CD4-positive, alpha-beta T cell treated with Interleukin-17A for 4 hours (primary cell): Measurements from ENCODE around the gene PLEK2.
A peak's percentile ranks its signal among the peaks of the same experiment; 100 is the strongest.
"Not testable (repeated sequence)": the region's sequence is repeated elsewhere in the genome, so short reads cannot be mapped to it uniquely, and the experiment has no call there.

Source experiments
- DNase-seq: peaks from one replicate; pipeline ENCODE4 v3.0.0-alpha.2; 2020; ENCODE audit warnings: mixed read lengths

The PLEK2 gene, protein sequence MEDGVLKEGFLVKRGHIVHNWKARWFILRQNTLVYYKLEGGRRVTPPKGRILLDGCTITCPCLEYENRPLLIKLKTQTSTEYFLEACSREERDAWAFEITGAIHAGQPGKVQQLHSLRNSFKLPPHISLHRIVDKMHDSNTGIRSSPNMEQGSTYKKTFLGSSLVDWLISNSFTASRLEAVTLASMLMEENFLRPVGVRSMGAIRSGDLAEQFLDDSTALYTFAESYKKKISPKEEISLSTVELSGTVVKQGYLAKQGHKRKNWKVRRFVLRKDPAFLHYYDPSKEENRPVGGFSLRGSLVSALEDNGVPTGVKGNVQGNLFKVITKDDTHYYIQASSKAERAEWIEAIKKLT

DNA sequence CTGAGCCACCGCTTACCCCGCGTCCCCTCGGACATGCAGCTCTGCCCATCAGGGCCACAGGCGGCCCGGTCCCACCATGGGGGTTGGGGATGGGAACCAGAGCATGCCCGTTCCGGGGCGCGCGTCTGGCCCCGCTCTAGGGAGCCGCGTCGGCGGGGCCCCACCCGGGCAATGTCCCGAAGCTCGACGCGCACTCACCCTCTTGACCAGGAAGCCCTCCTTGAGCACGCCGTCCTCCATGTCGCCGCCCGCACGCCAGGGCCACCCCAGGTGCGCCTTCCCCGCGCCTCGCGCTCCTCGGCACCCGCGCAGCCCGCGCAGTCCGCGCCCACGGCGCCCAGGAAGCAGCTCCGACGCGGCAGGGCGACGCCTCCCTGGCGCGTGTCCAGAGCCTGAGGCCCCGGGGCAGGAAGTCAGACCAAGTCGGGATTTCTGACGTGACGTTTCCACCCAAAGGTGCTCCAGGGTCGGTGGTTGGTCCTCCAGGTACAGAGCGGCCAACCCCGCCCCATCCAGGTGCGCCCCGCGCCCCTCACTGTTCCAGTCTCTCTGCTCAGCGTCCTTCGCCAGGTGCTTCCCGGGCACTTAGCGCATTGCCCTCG lies at the start of gene PLEK2:
PLEK2 (minus strand) TSS at position 346 of the 602 bp plus-strand sequence; CDS start at position 240, 106 bp downstream.
- DNase-seq: peak; percentile 77

DNA sequence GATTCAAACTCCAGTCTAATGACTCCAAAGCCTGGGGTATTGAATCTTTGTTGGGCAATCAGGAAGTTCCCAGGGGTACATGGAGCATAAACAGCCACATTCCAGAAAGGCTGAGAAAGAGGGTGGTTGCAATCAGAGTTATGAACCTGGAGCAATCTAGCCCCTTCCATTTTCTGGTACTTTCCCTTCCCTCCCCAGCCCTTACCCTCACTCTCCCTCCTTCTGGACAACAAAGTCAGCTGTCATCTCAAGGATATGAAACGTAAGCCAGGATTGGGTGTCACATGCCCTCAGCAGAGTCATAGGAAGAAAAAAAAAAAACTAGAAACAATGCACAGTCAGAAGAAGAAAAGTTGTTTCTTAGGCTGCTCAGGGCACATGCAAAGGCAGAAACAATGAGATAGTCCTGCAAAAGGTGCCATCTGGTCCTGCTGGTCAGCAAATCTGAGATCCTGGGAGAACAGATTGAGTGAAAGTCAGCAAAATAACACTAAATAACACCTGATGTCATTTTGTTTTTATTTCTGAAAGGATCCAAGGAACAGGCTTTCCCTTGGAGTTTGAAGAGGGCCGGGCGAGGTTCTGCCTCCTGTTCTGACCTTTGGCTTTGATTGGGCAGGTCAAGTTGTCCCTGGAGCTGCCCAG lies 49.5 kb upstream of the PLEK2 start:
- no peak for DNase-seq

DNA sequence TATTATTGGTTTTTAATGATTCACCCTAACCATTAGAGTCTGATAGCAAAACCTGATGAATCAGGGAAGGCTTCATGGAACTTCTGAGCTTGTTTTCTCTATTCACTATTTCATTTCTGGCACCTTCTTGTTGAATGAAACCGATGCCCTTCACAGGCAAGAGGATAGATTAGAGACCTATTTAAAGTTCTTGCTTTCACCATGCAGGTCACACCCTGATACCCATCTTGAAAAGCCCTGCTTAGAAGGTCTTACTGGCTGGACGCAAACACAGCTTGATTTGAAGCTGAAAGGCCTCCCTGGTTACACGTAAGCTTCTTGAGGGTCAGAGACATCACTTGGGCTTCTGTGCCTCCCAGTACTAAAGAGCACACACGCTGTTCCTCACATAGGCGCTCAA lies 47.4 kb upstream of the PLEK2 start:
- DNase-seq: no peak

DNA sequence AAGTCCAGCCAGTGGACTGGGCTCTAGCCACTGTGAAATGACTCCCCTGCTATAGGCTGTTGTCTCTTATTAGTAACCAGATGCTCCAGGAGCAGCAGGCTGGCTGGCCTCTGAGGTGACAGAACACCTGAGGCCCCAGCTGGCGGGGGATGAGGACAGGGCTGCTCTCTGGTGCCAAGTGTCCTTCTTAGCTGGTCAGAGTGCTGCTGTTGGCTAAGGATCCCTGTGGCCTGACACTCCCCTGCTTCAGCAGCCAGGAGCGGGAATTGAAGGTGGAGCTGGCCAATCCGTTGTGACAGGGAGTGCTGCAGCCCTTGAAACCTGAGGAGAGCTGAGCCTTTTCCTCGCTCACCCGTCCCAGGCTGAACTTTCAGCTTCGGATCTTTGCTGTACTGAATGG lies 45.8 kb upstream of the PLEK2 start:
- no peak for DNase-seq

DNA sequence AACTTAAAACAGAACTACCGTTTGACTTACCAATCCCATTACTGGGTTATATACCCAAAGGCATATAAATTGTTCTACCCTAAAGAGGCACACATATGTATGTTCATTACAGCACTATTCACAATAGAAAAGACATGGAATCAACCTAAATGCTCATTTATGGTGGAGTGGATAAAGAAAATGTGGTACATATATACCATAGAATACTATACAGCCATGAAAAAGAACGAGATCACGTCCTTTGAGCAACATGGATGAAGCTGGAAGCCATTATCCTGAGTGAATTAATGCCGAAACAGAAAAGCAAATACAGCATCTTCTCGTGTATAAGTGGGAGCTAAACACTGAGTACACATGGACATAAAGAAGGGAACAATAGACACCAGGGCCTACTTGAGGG lies 44.8 kb upstream of the PLEK2 start:
- DNase-seq: no peak

DNA sequence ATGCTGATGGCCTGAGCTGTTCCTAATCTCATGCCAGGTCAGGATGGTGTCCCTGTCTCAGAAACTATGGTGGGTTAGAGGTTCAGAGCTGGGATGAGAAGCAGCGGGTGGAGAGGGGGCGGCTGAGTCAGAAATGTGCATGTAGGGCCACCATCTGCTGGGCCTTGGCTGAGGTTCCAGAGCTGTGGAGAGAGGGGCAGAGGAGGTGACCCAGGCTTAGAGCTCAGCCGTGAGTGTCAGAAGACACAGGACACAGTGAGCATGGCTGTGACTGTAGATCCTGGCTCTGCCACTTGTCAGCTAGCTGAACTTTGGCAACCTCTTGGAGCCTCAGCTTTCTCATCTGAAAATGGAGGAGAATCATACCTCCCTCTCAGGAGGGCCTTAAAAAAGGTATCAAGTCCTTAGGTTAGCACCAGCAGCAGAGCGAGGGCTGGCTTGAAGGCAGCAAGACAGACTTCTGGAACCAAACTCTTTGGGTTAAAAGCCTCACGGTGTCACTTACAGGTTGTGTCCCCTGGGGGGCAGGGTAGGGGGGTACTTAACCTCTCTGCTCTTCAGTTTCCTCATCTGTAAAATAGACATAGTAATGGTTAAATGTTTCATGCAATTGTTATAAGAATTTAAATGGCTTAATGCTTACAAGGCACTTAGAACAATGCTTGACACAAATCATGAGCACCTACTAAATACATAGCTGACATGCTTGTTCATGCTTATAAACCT lies 41.8 kb upstream of the PLEK2 start:
- DNase-seq: no peak

DNA sequence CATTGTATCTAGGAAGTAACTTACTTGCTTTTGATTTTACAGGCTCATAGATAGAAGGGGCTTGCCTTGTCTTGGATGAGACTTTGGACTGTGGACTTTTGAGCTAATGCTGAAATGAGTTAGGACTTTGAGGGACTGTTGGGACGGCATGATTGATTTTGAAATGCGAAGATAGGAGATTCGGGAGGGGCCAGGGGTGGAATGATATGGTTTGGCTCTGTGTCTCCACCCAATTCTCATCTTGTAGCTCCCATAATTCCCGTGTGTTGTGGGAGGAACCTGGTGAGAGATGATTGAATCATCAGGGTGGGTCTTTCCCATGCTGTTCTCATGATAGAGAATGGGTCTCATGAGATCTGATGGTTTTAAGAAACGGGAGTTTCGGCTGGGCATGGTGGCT lies 39.7 kb upstream of the PLEK2 start:
- not testable (repeated sequence) for DNase-seq

DNA sequence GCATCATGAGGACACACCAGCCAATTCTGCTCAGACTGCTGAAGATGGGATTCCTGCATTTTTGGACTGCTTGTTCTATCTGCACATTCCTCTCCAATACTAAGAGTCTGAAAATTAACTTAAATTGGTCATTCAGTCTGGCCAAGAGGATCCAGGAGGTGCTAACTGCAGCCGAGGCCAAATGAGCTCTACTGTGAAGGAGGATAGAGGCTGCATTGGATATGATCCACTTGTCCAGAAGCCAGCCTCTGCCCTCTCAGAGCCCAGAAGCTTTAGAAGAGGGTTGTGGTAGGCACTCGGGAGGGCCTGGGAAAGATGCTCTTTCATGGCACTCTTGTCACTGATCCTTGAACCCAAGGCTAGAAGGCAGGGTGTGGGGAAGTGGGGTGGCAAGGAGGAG lies 37.1 kb upstream of the PLEK2 start:
- DNase-seq: no peak

DNA sequence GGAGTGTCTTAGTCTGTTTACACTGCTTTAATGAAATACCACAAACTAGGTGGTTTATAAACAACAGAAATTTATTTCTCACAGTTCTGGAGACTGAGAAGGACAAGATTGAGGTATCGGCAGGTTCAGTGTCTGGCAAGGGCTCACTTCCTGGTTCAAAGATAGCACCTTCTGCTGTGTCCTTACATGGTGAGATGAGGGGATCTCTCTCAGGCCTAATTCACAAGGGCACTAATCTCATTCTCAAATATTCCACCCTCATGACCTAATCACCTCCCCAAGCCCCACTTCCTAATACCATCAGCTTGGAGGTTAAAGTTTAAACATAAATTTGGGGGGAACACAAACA lies 35.0 kb upstream of the PLEK2 start:
- no peak for DNase-seq

DNA sequence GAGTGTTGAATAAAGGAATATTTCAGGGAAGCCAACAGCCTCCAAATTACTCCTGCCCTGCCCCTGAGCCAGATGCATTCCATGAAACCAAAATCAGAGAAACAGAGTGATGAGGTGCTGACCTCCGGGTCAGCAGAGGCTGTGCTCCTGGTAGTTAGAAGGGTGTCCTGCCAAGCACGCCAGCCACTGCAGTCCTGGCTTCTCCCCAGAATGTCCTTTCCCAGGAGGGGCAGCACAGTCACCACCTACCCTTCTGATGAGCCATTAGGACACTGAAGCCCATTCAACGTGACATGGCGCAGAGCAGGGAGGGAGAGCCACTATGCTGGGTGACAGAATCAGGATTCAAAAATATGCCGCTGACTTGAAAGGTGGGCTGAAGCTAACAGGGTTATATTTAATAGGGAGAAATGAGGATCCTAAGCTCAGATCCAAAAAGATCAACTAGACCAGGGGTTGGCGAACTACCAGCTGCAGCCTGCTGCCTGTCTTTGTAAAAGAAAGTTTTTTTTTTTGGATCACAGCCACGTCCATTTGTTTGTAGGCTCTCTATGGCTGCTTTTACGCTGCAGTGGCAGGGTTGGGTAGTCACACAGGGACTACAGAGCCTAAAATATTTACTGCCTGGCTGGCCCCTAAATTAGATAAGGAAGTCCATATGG lies 34.5 kb upstream of the PLEK2 start:
- no peak for DNase-seq

DNA sequence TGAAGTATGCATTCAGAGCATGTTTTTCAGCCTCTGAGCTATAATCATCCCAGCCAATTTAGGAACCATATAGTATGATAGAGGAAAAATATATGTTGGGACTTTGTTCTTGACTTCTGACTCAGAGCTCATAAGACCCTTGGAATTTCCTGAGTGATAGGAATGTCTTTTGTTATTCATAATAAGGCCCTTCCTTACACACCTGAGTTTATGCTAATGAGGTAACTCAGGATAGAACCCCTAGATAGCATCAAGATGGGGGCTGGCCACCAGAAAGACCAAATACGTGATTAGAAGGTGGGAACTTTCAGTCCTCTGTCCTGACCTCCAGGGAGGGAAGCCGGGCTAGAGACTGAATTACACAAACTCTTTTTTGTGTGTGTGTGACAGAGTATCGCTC lies 32.4 kb upstream of the PLEK2 start:
- no peak for DNase-seq

DNA sequence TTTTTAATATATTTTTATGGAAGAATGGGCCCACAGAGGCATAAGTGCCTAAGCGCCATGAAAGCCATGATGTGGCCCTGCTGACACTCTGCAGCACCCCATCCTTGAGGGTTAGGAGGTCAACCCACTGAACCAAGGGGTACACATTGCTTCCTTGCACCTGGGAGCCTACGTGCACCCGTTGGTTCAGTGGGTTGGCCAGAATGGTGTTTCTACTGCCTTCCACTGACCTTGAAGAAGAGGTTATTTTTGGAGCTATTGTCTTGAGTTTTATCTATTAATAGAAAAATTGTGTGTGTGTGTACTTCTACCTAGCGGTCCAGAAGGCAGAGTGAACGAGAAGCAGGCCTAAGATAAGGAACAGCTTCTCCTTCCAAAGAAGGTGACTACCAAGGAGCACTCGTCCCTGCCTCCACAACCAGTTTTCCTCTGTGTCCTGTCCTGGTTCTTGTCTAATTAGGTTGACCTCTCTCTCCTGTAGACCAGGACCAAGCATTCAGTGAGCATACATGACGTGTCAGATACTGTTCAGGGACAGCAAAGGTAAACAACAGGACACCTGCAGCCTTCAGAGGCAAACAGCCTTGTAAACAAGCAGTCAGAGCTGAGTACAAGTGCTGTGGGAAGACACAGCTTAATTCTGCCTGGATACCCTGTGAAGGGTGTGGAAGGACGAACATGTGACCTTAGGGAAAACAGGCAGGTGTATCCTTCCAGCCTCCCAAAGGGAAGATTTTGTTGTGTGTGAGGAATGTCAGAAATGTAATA lies 30.4 kb upstream of the PLEK2 start:
- no peak for DNase-seq

DNA sequence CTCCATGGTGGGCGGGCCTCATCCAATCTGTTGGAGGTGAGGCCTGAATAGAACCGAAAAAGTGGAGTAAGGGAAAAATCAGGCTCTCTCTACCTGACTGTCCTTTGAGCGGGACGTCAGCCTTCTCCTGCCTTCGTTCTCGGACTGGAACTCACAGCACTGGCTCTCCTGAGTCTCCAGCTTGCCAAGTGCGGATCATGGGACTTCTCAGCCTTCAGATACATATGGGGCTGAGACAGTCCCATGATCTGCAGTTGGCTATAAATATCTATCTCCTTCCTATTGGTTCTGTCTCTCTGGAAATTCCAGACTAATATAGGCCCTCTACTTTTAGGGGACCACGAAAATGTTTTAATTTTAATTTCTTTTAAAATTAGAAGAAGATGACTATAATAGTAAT lies 29.7 kb upstream of the PLEK2 start:
- DNase-seq: no peak

DNA sequence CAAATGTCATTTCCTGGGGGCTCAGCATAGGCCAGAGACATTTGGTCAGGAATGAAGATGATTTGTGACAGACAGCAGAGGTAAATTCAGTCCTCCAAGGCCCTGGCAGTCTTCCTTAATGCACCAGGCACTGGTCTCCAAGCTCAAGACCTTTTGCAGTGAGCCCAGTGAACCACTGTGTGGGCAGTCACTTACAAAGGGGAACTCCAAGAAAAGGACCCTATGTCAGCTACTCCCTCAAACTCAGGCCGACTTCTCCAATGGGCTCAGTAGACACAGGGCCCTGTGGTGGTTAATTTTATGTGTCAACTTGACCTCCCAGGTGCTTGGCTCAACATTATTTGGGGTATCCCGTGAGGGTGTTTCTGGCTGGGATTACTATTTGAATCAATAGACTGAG lies 29.3 kb upstream of the PLEK2 start:
- no peak for DNase-seq

DNA sequence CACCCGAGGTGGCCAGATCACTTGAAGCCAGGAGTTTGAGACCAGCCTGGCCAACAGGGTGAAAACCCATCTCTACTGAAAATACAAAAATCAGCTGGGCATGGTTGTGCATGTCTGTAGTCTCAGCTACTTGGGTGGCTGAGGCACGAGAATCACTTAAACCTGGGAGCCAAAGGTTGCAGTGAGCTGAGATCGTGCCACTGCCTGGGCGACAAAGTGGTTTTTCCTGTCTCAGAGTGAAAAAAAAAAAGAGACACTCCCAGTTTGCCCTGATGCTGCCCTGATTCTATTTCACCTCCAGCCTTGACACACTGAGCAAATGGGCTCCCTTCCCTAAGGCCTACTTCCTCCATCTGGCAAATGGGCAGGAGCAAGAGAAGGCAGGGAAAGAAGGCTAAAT lies 28.5 kb upstream of the PLEK2 start:
- DNase-seq: no peak

DNA sequence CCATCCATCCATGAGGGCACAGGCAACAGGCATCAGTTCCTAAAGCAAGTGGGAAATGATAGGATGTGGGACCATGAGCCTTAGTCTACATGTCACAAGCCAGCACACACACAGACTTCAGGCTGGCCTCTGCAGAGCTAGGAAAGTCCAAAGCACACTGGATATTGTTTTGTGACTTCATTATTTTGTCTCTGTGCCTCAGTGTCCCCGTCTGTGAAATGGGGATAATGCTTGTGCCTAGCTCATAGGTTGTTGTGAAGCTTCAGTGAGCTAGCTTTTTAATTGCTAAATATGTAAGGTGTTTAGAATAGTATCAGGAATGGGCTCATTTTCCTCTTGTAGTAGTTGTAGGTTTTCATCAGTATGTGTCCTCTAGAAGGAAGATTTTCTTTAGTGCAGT lies 27.0 kb upstream of the PLEK2 start:
- no peak for DNase-seq

DNA sequence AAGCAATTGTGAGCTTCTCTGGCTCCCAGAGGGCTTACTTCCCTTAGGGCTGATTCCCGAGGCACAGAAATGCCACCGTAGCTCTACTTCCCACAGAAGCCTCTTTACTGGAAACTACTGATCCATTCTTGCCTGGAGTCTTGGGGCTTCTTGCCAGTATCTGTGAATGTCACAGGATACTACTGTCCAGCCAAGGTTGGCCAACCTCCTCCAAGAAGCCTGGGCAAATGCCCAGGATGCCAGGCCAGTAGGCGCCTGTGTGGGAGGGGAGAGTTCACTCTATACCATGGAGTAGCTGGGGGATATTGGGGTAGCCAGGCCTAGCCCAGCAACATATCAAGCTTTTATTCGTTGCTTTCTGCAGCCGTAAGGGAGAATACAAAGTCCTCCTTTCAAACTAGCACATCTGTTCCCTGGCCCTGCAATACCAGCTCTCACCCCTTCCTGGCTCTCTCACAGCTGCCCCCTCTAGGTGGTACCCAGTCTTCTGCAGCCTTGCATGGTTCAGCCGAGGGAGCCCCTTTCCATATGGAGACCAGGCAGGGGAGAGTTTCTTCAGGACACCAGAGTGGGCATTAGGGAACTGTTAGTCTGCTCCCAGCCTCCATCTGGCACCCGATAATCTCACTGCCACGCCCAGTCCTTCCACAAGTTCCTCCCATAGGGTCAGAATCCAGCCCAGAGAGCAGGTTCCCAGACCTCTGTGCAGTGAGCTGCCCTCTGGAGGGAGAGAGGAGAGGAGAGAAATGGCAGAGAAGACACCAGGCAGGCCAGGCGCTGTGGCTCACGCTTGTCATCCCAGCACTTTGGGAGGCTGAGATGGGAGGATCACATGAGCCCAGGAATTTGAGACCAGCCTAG lies 24.3 kb upstream of the PLEK2 start:
- DNase-seq: no peak

DNA sequence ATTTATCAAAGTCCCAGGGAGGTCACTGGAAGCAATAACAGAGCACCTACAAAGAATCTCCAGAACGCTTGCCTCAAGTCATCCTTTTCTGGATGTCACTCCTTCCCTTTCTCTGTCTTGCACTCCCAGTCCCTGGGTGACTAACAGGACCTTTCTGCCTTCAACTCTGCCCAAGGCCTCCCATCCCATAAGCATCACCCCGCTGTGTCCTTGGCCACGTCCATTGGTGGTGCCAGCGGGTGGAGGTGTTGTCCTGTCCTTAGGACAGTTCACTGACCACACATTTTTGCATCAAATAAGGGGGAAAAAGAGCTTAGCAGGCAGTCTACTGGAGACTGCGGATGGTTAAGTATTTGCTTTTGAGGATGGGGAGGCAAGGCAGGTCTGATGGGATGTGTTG lies 23.6 kb upstream of the PLEK2 start:
- DNase-seq: no peak

DNA sequence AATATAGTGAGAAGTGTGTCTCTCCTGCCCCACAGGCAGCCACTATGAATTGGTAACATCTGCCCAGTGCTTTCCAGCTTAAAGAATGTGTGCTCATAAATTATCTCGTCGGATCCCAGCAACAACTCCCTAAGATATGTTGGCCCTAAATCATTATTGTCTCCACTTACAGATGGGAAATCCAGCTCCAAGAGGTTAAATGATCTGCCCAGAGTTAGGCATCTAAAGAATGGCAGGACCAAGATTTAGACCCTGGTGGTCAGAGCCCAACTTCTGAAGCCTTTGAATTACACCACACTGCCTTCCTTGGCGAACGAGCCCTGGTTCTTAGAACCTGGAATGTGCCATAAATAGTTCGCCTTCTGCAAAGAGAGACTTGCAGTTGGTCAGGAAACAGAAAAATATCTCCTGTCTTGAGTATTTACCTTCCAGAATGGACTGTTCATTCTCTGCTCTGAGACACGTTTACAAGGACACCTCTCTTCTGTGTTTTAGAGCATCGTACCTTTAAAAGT lies 20.1 kb upstream of the PLEK2 start:
- DNase-seq: no peak

DNA sequence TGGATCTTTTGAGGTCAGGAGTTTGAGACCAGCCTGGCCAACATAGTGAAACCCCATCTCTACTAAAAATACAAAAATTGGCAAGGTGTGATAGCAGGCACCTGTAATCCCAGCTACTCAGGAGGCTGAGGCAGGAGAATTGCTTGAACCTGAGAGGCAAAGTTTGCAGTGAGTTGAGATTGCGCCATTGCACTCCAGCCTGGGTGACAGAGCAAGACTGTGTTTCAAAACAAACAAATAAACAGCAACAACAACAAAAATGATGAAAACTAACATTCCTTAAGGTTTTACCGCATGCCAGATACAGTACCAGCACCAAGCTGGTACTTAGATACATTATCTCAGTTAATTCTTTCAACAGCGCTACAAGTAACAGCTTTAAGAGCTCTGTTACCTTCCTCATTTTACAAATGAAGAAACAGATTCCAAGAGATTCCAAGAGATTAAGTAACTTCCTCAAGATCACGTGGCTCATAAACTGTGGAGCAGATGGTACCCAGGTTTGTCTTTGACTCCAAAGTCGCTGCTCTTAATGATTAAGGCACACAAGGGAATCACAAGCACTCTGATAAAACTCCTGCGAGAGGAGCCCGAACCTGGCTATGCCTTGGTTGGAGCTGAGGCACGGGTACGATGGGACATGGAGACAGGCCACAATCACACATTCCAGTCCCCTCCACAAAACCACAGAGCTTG lies 17.7 kb upstream of the PLEK2 start:
- no peak for DNase-seq
